Gastroesophageal sphincter (tissue), 2 donors: ENCODE measurements around the gene PGF.

Source experiments
- POLR2A ChIP-seq, 2 donors: fragments of 450-650 bp; IDR thresholded peaks; one replicate each; pipeline ENCODE4 v1.6.1; 2017; ENCODE audit warnings: antibody characterized with exemption in 2 of 2, mild to moderate bottlenecking in 2 of 2, moderate library complexity in 1 of 2
- POLR2AphosphoS5 ChIP-seq: sonication (generic); formaldehyde crosslinking; IDR thresholded peaks from one replicate; pipeline ENCODE4 v1.6.1; 2017; ENCODE audit warnings: antibody characterized with exemption

- TF ChIP-seq POLR2AphosphoS5 (no peak), POLR2A (IDR thresholded peaks at IDR 0.05) (no peak)
Observed at GRCh38 chr14:74988993-74989392, 33.6 kb upstream of the PGF start.
